Activated B cell treated with CpG ODN at 0.5 μM for 24 hours (primary cell): ENCODE results near the gene LSM3. TPM values are rescaled to one million over a fixed set of nuclear protein-coding genes. Genes with fewer than 3 reads are reported as not detected.

ENCODE experiments used
- ATAC-seq: fragments of 200-7000 bp; cut with Tn5 transposase; one replicate; pipeline ENCODE4 v1.10.0; 2021; ENCODE audit warnings: low read depth, mild to moderate bottlenecking, moderate library complexity
- CTCF ChIA-PET: fragments of 350-600 bp; sonication (Branson Sonifier 250); formaldehyde crosslinking; loops from one replicate; lab custom pipeline; 2021; ENCODE audit warnings: antibody characterized with exemption; lab: Charles Lee
- POLR2A ChIA-PET: fragments of 350-600 bp; sonication (Branson Sonifier 250); formaldehyde crosslinking; loops from one replicate; lab custom pipeline; 2021; ENCODE audit warnings: antibody characterized with exemption; lab: Charles Lee
- DNase-seq: peaks from one replicate; pipeline ENCODE4 v3.0.0; 2022
- H3K27ac Mint-ChIP-seq: one replicate; pipeline ENCODE4 v1.8.0; 2020; ENCODE audit warnings: mixed read lengths
- H3K27me3 Mint-ChIP-seq: one replicate; pipeline ENCODE4 v1.8.0; 2021; ENCODE audit warnings: mixed read lengths
- H3K36me3 Mint-ChIP-seq: one replicate; pipeline ENCODE4 v1.8.0; 2021; ENCODE audit warnings: low read depth, mixed read lengths
- H3K4me1 Mint-ChIP-seq: one replicate; pipeline ENCODE4 v1.8.0; 2021; ENCODE audit warnings: mixed read lengths
- H3K4me3 Mint-ChIP-seq: one replicate; pipeline ENCODE4 v1.8.0; 2020; ENCODE audit warnings: mild to moderate bottlenecking, mixed read lengths
- H3K9me3 Mint-ChIP-seq: one replicate; pipeline ENCODE4 v1.8.0; 2020; ENCODE audit warnings: mixed read lengths
- CTCF ChIP-seq: fragments of 200-600 bp; IDR thresholded peaks from one replicate; pipeline ENCODE4 v1.8.0; 2022; ENCODE audit warnings: antibody characterized with exemption, mild to moderate bottlenecking
- intact Hi-C: fragments of 100-400 bp; cut with micrococcal nuclease; formaldehyde crosslinking; loops from one replicate; pipeline ENCODE4 v1.15.1; 2024
- total RNA-seq: library from RNA; stranded (reverse); gene quantifications from 2 replicates; pipeline ENCODE4 v1.2.3, GENCODE V29; 2022

The LSM3 gene
- total RNA-seq, 1 donor from 2014 or later: 12.9 TPM

- peaks cover 2% of the 10 kb centered on the region for H3K36me3 Mint-ChIP-seq
- ChIA-PET CTCF (no interaction called here), POLR2A (no interaction called here)
- H3K9me3 Mint-ChIP-seq: peaks cover 7% of the 10 kb centered on the region
- no peak overlapping the region for H3K4me3 Mint-ChIP-seq
- ATAC-seq (no peak), DNase-seq (no peak)
- H3K27ac Mint-ChIP-seq: no peak overlapping the region
- H3K27me3 Mint-ChIP-seq: peaks cover 19% of the 10 kb centered on the region
- no peaks in the 10 kb centered on the region for H3K4me1 Mint-ChIP-seq
- TF ChIP-seq CTCF: no peak
- intact Hi-C loops: no loop called here
Measured at GRCh38 chr3:14238356-14238755, 59.7 kb downstream of the LSM3 start.

- ChIA-PET CTCF (no interaction called here), POLR2A (no interaction called here)
- Mint-ChIP-seq H3K4me3 (no peak overlapping the region), H3K27ac (no peak overlapping the region), H3K27me3 (peaks cover 15% of the 10 kb centered on the region), H3K4me1 (no peaks in the 10 kb centered on the region), H3K9me3 (peaks cover 3% of the 10 kb centered on the region), H3K36me3 (no peaks in the 10 kb centered on the region)
- intact Hi-C loops: no loop called here
- no peak for ATAC-seq
- no peak for TF ChIP-seq CTCF
- no peak for DNase-seq
Measured at GRCh38 chr3:14238930-14239329, 60.3 kb downstream of the LSM3 start.

GRCh38 chr3:14239940-14240339 is 61.3 kb downstream of the LSM3 start:
- H3K36me3 Mint-ChIP-seq: no peaks in the 10 kb centered on the region
- H3K9me3 Mint-ChIP-seq: no peaks in the 10 kb centered on the region

GRCh38 chr3:14240366-14240765 is 61.7 kb downstream of the LSM3 start:
- ChIA-PET POLR2A (no interaction called here), CTCF (no interaction called here)
- no peaks in the 10 kb centered on the region for H3K36me3 Mint-ChIP-seq
- intact Hi-C loops: no loop called here
- H3K4me3 Mint-ChIP-seq: no peak overlapping the region
- H3K9me3 Mint-ChIP-seq: no peaks in the 10 kb centered on the region
- DNase-seq (no peak), ATAC-seq (no peak)
- TF ChIP-seq CTCF: no peak
- H3K4me1 Mint-ChIP-seq: no peaks in the 10 kb centered on the region
- H3K27ac Mint-ChIP-seq: no peak overlapping the region
- peaks cover 5% of the 10 kb centered on the region for H3K27me3 Mint-ChIP-seq

More at GRCh38 chr3:14239940-14240339, 61.3 kb downstream of the LSM3 start:
- DNase-seq: no peak
- intact Hi-C loops: no loop called here
- no peak for ATAC-seq
- ChIA-PET CTCF (no interaction called here), POLR2A (no interaction called here)
- no peak overlapping the region for H3K4me3 Mint-ChIP-seq
- no peak overlapping the region for H3K27ac Mint-ChIP-seq
- H3K4me1 Mint-ChIP-seq: no peaks in the 10 kb centered on the region
- peaks cover 8% of the 10 kb centered on the region for H3K27me3 Mint-ChIP-seq
- no peak for TF ChIP-seq CTCF

- Mint-ChIP-seq H3K27me3 (peaks cover 2% of the 10 kb centered on the region), H3K4me3 (no peak overlapping the region), H3K9me3 (no peaks in the 10 kb centered on the region), H3K36me3 (no peaks in the 10 kb centered on the region), H3K4me1 (no peaks in the 10 kb centered on the region), H3K27ac (no peak overlapping the region)
- ATAC-seq (no peak), DNase-seq (no peak)
- intact Hi-C loops: no loop called here
- ChIA-PET CTCF (no interaction called here), POLR2A (no interaction called here)
- TF ChIP-seq CTCF: no peak
Measured at GRCh38 chr3:14241716-14242115, 63.1 kb downstream of the LSM3 start.
